B cell (primary cell): ENCODE results near the gene ETNPPL. TPM values are rescaled to one million over a fixed set of nuclear protein-coding genes. Genes with fewer than 3 reads are reported as not detected.

ENCODE experiments used
- ATAC-seq: fragments of 200-7000 bp; cut with Tn5 transposase; one replicate; pipeline ENCODE4 v1.10.0; 2021; ENCODE audit warnings: low read depth, mild to moderate bottlenecking, moderate number of reproducible peaks, moderate library complexity
- CTCF ChIA-PET: fragments of 350-600 bp; sonication (Branson Sonifier 250); formaldehyde crosslinking; loops from one replicate; lab custom pipeline; 2021; ENCODE audit warnings: antibody characterized with exemption, inconsistent platforms; lab: Charles Lee
- POLR2A ChIA-PET: fragments of 350-600 bp; sonication (Branson Sonifier 250); formaldehyde crosslinking; loops from one replicate; lab custom pipeline; 2021; ENCODE audit warnings: antibody characterized with exemption; lab: Charles Lee
- DNase-seq: peaks from one replicate; pipeline ENCODE4 v3.0.0; 2013
- H2AFZ ChIP-seq: 2 replicates; pipeline ENCODE4 v1.6.1; 2012; ENCODE audit warnings: mild to moderate bottlenecking, low read depth, low read length; ENCODE audit not compliant: insufficient read depth, poor library complexity, severe bottlenecking
- H3K27ac ChIP-seq, 2 donors: 1 replicate in 1 of 2; 2 replicates in 1 of 2; pipeline ENCODE4 v1.5.1; 2012 to 2013; ENCODE audit warnings: low read length in 2 of 2, mild to moderate bottlenecking in 2 of 2, moderate library complexity in 1 of 2
- H3K27me3 ChIP-seq, 4 experiments: fragments of 200-600 bp in 1 of 4; sonication (generic) in 1 of 4; replicated peaks in 1 of 4; 1 replicate in 2 of 4; 2 replicates in 2 of 4; pipeline versions ENCODE4 v1.6.1 to v1.7.0; 2013 to 2016; ENCODE audit warnings: low read length in 3 of 4, mild to moderate bottlenecking in 2 of 4, mixed read lengths in 1 of 4, moderate library complexity in 1 of 4; ENCODE audit not compliant: insufficient read depth in 4 of 4, control insufficient read depth in 3 of 4; ENCODE audit errors: control extremely low read depth in 1 of 4
- H3K36me3 ChIP-seq, 2 experiments: replicated peaks in 1 of 2; 1 replicate in 1 of 2; 2 replicates in 1 of 2; pipeline versions ENCODE4 v1.6.1 to v1.7.1; 2013; ENCODE audit warnings: low read length in 1 of 2; ENCODE audit not compliant: insufficient read depth in 2 of 2, control insufficient read depth in 1 of 2; ENCODE audit errors: control extremely low read depth in 1 of 2, extremely low read depth in 1 of 2
- H3K4me1 ChIP-seq, 2 donors: fragments of 200-600 bp in 1 of 2; sonication (generic) in 1 of 2; 1 replicate in 1 of 2; 2 replicates in 1 of 2; pipeline versions ENCODE4 v1.5.1 to v1.6.1; 2013 to 2017; ENCODE audit warnings: low read length in 2 of 2; ENCODE audit not compliant: control insufficient read depth in 2 of 2, insufficient read depth in 2 of 2
- H3K4me2 ChIP-seq: replicated peaks from 2 replicates; pipeline ENCODE3; 2012; ENCODE audit warnings: mild to moderate bottlenecking, low read depth, low read length; ENCODE audit not compliant: poor library complexity, severe bottlenecking
- H3K4me3 ChIP-seq, 5 experiments: fragments of 200-600 bp in 1 of 5; sonication (generic) in 1 of 5; 1 replicate in 3 of 5; 2 replicates in 2 of 5; pipeline versions ENCODE4 v1.5.1 to v1.7.0; 2011 to 2016; ENCODE audit warnings: low read length in 4 of 5, mild to moderate bottlenecking in 4 of 5, low read depth in 2 of 5, control low read depth in 1 of 5, moderate library complexity in 1 of 5; ENCODE audit not compliant: insufficient read depth in 1 of 5; ENCODE audit errors: control extremely low read depth in 1 of 5, extremely low read depth in 1 of 5
- H3K79me2 ChIP-seq: fragments of 200-600 bp; sonication (generic); one replicate; pipeline ENCODE4 v1.6.0; 2016; ENCODE audit warnings: low read length; ENCODE audit not compliant: control insufficient read depth, insufficient read depth
- H3K9ac ChIP-seq: fragments of 200-600 bp; sonication (generic); 2 replicates; pipeline ENCODE4 v1.6.1; 2017; ENCODE audit warnings: mild to moderate bottlenecking, low read length, moderate library complexity
- H3K9me3 ChIP-seq, 3 donors: one replicate each; pipeline versions ENCODE4 v1.6.1 to v1.7.1; 2013; ENCODE audit warnings: low read length in 2 of 3; ENCODE audit not compliant: control insufficient read depth in 2 of 3, insufficient read depth in 1 of 3; ENCODE audit errors: control extremely low read depth in 1 of 3
- H4K20me1 ChIP-seq: 2 replicates; pipeline ENCODE4 v1.6.0; 2012; ENCODE audit warnings: mild to moderate bottlenecking, low read length; ENCODE audit not compliant: insufficient read depth, control insufficient read depth, poor library complexity, severe bottlenecking
- H3K27ac Mint-ChIP-seq: one replicate; pipeline ENCODE4 v1.8.0; 2021; ENCODE audit warnings: mixed read lengths
- H3K27me3 Mint-ChIP-seq: one replicate; pipeline ENCODE4 v1.8.0; 2021; ENCODE audit warnings: mixed read lengths
- H3K4me1 Mint-ChIP-seq: one replicate; pipeline ENCODE4 v1.8.0; 2021; ENCODE audit warnings: mixed read lengths
- H3K4me3 Mint-ChIP-seq: one replicate; pipeline ENCODE4 v1.8.0; 2021; ENCODE audit warnings: mixed read lengths
- H3K9me3 Mint-ChIP-seq: one replicate; pipeline ENCODE4 v1.8.0; 2022; ENCODE audit warnings: mixed read lengths; ENCODE audit not compliant: insufficient read depth
- CTCF ChIP-seq: fragments of 200-600 bp; IDR thresholded peaks from one replicate; pipeline ENCODE4 v1.8.0; 2022; ENCODE audit warnings: antibody characterized with exemption, mild to moderate bottlenecking
- EZH2 ChIP-seq: IDR thresholded peaks from 2 replicates; pipeline ENCODE4 v1.6.1; 2012; ENCODE audit warnings: borderline replicate concordance, low read depth, mild to moderate bottlenecking, moderate library complexity, low read length; ENCODE audit not compliant: insufficient read depth, poor library complexity, severe bottlenecking
- WGBS: methylation state at CpG from one replicate; pipeline ENCODE4 v1.1.5; 2013; ENCODE audit warnings: missing lambda C conversion rate; ENCODE audit not compliant: insufficient coverage; 5-methylcytosine and 5-hydroxymethylcytosine counted together
- intact Hi-C: fragments of 100-400 bp; cut with micrococcal nuclease; formaldehyde crosslinking; loops from one replicate; pipeline ENCODE4 v1.10.0; 2022
- polyA plus RNA-seq: library from polyadenylated mRNA; depleted of rRNA; stranded (reverse); fragments of >200 nt; gene quantifications from 2 replicates; pipeline ENCODE4 v1.2.3, GENCODE V29; 2012
- total RNA-seq, 2 donors: library from RNA; stranded (reverse); fragments of 120-200 nt in 1 of 2; gene quantifications; 1 replicate in 1 of 2; 2 replicates in 1 of 2; pipeline versions ENCODE4 v1.2.3 to v1.2.4, GENCODE V29; 2013 to 2022

Gene ETNPPL
- total and polyA plus RNA-seq, 2 donors (not counting 1 experiment from before 2014, with no cell fraction given): not detected

- no peaks in the 10 kb centered on the region for H3K79me2 ChIP-seq
- H3K27ac ChIP-seq: no peak overlapping the region
- no peaks in the 10 kb centered on the region for H3K4me1 ChIP-seq
- intact Hi-C loops: no loop called here
- ChIA-PET POLR2A (no interaction called here), CTCF (no interaction called here)
- no peaks in the 10 kb centered on the region for H3K27me3 ChIP-seq
- H3K4me3 ChIP-seq: no peak overlapping the region
- Mint-ChIP-seq H3K4me3 (no peak overlapping the region), H3K27ac (no peak overlapping the region), H3K9me3 (no peaks in the 10 kb centered on the region), H3K27me3 (peaks cover 10% of the 10 kb centered on the region), H3K4me1 (no peaks in the 10 kb centered on the region)
- no peak overlapping the region for H3K4me2 ChIP-seq
- DNase-seq (no peak), ATAC-seq (no peak)
- 71% methylated on average over 1 of the region's 3 CpGs for WGBS
- H3K9me3 ChIP-seq: no peaks in the 10 kb centered on the region
- no peak overlapping the region for H3K9ac ChIP-seq
- TF ChIP-seq EZH2 (no peak), CTCF (no peak)
- H3K36me3 ChIP-seq: no peaks in the 10 kb centered on the region
- H2AFZ ChIP-seq: no peak overlapping the region
- no peaks in the 10 kb centered on the region for H4K20me1 ChIP-seq
Observed at GRCh38 chr4:108751321-108751720, 11.5 kb downstream of the ETNPPL start.

- POLR2A ChIA-PET: no interaction called here
- Mint-ChIP-seq H3K27ac (no peak overlapping the region), H3K4me1 (no peaks in the 10 kb centered on the region), H3K27me3 (peaks cover 7% of the 10 kb centered on the region), H3K9me3 (no peaks in the 10 kb centered on the region), H3K4me3 (no peak overlapping the region)
- H3K4me1 ChIP-seq: no peaks in the 10 kb centered on the region
- H3K79me2 ChIP-seq: no peaks in the 10 kb centered on the region
- CTCF ChIA-PET: no interaction called here
- DNase-seq (no peak), ATAC-seq (no peak)
- no peaks in the 10 kb centered on the region for H3K36me3 ChIP-seq
- WGBS: 91% methylated on average over 5 of the region's 8 CpGs
- H3K9me3 ChIP-seq: no peaks in the 10 kb centered on the region
- H3K9ac ChIP-seq: no peak overlapping the region
- H2AFZ ChIP-seq: no peak overlapping the region
- TF ChIP-seq EZH2 (no peak), CTCF (no peak)
- intact Hi-C loops: no loop called here
- no peak overlapping the region for H3K27ac ChIP-seq
- no peak overlapping the region for H3K4me2 ChIP-seq
- no peaks in the 10 kb centered on the region for H4K20me1 ChIP-seq
- no peaks in the 10 kb centered on the region for H3K27me3 ChIP-seq
- no peak overlapping the region for H3K4me3 ChIP-seq
Observed at GRCh38 chr4:108749119-108749518, 13.7 kb downstream of the ETNPPL start.
